GM18511 (cell line): Measurements from ENCODE around the gene TRAPPC2.
"Not testable (repeated sequence)": the region's sequence is repeated elsewhere in the genome, so short reads cannot be mapped to it uniquely, and the experiment has no call there.

Experiments used
- ATAC-seq: cut with Tn5 transposase; IDR thresholded peaks from one replicate; pipeline ENCODE4 v1.9.1; 2021; ENCODE audit warnings: mild to moderate bottlenecking, moderate library complexity; ENCODE audit not compliant: unreplicated experiment

The TRAPPC2 gene

GRCh38 chrX:13699183-13699826, 35.1 kb downstream of the TRAPPC2 start:
- ATAC-seq, result peak; percentile 57

- no peak for ATAC-seq
Measured at GRCh38 chrX:13698432-13698831, 36.0 kb downstream of the TRAPPC2 start.

GRCh38 chrX:13697976-13698375, 36.4 kb downstream of the TRAPPC2 start:
- no peak for ATAC-seq

GRCh38 chrX:13697455-13697854, 37.0 kb downstream of the TRAPPC2 start:
- peak; percentile 68 for ATAC-seq

- ATAC-seq, result no peak
Measured at GRCh38 chrX:13695601-13696115, 38.8 kb downstream of the TRAPPC2 start.

GRCh38 chrX:13694983-13695382, 39.4 kb downstream of the TRAPPC2 start:
- ATAC-seq, result no peak

- ATAC-seq, result no peak
Measured at GRCh38 chrX:13694359-13694758, 40.1 kb downstream of the TRAPPC2 start.

GRCh38 chrX:13693341-13693961, 41.0 kb downstream of the TRAPPC2 start:
- no peak for ATAC-seq

GRCh38 chrX:13692771-13693231, 41.6 kb downstream of the TRAPPC2 start:
- ATAC-seq, result no peak

- ATAC-seq, result no peak
Measured at GRCh38 chrX:13691841-13692371, 42.5 kb downstream of the TRAPPC2 start.

- no peak for ATAC-seq
Measured at GRCh38 chrX:13690836-13691235, 43.6 kb downstream of the TRAPPC2 start.

GRCh38 chrX:13689741-13690211, 44.6 kb downstream of the TRAPPC2 start:
- no peak for ATAC-seq

GRCh38 chrX:13688958-13689740, 45.3 kb downstream of the TRAPPC2 start, which contains the start of gene RAB9A:
Gene RAB9A (plus strand): TSS chrX:13689128. CDS start chrX:13708747, 19,619 bp downstream.
- ATAC-seq, result peak; percentile 75

GRCh38 chrX:13688384-13688957, 45.9 kb downstream of the TRAPPC2 start:
- ATAC-seq, result no peak

GRCh38 chrX:13687203-13687602, 47.2 kb downstream of the TRAPPC2 start:
- ATAC-seq, result no peak

GRCh38 chrX:13685126-13685763, 49.2 kb downstream of the TRAPPC2 start:
- ATAC-seq, result no peak

GRCh38 chrX:13684361-13684760, 50.1 kb downstream of the TRAPPC2 start:
- no peak for ATAC-seq

- no peak for ATAC-seq
Measured at GRCh38 chrX:13681595-13681994, 52.8 kb downstream of the TRAPPC2 start.

GRCh38 chrX:13679700-13680099, 54.7 kb downstream of the TRAPPC2 start:
- ATAC-seq, result not testable (repeated sequence)

- ATAC-seq, result no peak
Measured at GRCh38 chrX:13676885-13677284, 57.5 kb downstream of the TRAPPC2 start.
